Sciatic nerve (tissue), 2 donors: ENCODE results near the gene TIMELESS. TPM values are rescaled to one million over a fixed set of nuclear protein-coding genes. Genes with fewer than 3 reads are reported as not detected.
"Not testable (repeated sequence)": the region's sequence is repeated elsewhere in the genome, so short reads cannot be mapped to it uniquely, and the experiment has no call there.

ENCODE experiments used
- ATAC-seq: fragments of 200-7000 bp; cut with Tn5 transposase; one replicate; pipeline ENCODE4 v1.9.1; 2020; ENCODE audit warnings: mild to moderate bottlenecking, moderate library complexity
- DNase-seq: peaks from one replicate; pipeline ENCODE4 v3.0.0-alpha.2; 2020; ENCODE audit warnings: low spot score
- intact Hi-C: fragments of 100-400 bp; cut with DNase I; formaldehyde crosslinking; loops from one replicate; pipeline ENCODE4 v1.14.2; 2022
- total RNA-seq: library from RNA; stranded (reverse); fragmentation: NEBNext Ultra II Directional; extraction: Animal tissue kit (Norgen Biotek cat#: 25700); gene quantifications from one replicate; pipeline ENCODE4 v1.2.1, GENCODE V29; 2021
- donor health status: DM: no; HTN: no; CAD: no.
- donor health status: DM: no; HTN: no; CAD: no.

The TIMELESS gene, protein sequence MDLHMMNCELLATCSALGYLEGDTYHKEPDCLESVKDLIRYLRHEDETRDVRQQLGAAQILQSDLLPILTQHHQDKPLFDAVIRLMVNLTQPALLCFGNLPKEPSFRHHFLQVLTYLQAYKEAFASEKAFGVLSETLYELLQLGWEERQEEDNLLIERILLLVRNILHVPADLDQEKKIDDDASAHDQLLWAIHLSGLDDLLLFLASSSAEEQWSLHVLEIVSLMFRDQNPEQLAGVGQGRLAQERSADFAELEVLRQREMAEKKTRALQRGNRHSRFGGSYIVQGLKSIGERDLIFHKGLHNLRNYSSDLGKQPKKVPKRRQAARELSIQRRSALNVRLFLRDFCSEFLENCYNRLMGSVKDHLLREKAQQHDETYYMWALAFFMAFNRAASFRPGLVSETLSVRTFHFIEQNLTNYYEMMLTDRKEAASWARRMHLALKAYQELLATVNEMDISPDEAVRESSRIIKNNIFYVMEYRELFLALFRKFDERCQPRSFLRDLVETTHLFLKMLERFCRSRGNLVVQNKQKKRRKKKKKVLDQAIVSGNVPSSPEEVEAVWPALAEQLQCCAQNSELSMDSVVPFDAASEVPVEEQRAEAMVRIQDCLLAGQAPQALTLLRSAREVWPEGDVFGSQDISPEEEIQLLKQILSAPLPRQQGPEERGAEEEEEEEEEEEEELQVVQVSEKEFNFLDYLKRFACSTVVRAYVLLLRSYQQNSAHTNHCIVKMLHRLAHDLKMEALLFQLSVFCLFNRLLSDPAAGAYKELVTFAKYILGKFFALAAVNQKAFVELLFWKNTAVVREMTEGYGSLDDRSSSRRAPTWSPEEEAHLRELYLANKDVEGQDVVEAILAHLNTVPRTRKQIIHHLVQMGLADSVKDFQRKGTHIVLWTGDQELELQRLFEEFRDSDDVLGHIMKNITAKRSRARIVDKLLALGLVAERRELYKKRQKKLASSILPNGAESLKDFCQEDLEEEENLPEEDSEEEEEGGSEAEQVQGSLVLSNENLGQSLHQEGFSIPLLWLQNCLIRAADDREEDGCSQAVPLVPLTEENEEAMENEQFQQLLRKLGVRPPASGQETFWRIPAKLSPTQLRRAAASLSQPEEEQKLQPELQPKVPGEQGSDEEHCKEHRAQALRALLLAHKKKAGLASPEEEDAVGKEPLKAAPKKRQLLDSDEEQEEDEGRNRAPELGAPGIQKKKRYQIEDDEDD
- 4.4 TPM for total RNA-seq

DNA sequence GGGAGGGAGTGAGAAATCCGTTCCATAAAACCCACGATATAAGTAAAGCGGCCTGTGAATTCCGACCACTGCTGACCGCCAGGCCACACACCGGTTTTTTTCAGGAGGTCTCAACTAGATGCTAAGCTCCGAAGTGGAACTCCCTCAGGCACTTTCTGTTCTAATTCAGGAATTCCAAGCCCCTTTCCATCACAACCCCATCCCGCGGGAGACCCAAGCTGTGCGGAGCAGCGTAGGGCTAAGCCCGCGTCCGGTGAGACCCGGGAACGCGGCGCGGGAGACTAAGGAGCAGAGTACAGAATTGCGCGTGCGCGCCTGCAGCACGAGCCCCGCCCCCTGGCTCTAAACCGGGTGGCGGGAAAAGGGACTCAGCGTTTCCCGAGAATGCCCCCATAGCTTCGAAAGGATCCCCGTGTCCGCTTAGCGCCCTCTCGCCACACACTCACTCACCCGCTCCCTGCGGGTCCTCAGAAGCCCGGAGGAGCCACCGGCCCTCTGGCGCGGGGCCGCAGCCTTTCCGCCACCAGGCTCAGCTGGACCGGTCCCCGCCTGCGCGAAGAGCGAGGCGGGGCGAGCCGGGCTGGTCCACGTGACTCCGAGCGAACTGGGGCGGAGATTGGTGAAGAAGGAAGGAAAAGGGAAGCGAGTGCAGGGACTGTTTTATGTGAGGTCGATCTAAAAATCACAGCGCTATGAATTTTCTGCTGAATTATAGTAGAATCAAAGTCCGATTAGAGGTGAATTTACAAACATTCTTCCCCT, at the start of gene TIMELESS:
Gene TIMELESS, minus strand, starts transcription at position 567 of the 762 bp plus-strand sequence. CDS start 15,256 bp downstream, outside the sequence.
- peak; percentile 93 for DNase-seq

DNA sequence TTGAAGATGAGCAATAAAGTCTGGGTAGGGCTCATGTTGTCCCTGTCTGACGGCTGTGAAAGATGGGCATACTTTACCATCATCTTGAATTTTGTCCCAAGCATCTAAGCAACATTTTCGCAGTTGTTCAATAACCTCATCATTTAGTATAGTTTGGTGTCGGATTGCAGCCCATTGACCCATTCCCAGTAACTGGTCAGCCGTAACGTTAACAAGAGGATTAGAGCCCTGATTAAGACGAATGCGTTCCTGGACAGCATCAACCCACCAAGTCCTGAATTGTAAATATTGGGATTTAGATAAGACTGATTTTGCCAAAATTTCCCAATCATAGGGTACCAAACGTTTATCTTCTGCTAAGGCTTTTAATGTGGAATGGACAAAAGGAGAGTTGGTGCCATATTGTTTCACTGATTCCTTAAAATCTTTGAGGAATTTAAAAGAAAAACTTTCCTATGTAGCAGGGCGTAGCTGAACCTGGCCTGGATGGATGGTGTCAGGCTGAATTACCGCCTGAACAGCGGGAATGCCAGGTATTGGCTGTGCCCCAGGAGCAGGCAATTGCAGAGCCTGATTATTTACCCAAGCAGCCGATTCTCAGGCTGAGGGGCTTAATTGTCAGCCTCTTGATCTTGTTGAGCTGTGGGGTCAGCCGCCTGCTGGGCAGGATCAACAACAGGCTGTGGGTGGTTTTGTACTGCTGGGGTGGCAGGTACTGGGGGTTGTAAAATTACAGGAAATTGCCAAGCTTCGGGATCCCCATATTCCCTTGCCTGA, 49.1 kb upstream of the TIMELESS start:
- intact Hi-C loops, ATAC-seq: not testable (repeated sequence)

More for the DNA sequence above, at the start of gene TIMELESS:
- ATAC-seq: peak; percentile 99
- intact Hi-C loops: no loop called here

DNA sequence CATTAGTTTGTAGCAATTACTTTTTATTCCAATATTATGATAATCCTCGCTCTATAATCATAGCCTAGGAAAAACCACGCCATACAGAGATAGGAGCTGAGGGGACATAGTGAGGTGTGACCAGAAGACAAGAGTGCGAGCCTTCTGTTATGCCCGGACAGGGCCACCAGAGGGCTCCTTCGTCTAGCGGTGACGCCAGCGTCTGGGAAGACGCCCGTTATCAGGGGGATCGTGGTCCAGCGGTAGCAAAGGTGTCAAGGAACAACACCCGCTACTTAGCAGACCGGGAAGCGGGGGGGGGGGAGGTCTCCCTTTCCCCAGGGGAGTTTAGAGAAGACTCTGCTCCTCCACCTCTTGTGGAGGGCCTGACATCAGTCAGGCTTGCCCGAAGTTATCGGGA, 47.5 kb upstream of the TIMELESS start:
- DNase-seq: peak; percentile 87

More for the DNA sequence above, 49.1 kb upstream of the TIMELESS start:
- not testable (repeated sequence) for DNase-seq

DNA sequence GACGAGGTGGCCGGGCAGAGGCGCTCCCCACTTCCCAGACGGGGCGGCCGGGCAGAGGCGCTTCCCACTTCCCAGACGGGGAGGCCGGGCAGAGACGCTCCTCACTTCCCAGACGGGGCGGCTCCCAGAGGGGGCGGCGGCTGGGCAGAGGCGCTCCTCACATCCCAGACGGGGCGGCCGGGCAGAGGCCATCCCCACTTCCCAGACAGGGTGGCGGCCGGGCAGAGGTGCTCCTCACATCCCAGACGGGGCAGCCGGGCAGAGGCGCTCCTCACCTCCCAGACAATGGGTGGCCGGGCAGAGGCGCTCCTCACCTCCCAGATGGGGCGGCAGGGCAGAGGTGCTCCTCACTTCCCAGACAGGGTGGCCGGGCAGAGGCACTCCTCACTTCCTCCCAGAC, 45.3 kb upstream of the TIMELESS start:
- ATAC-seq, DNase-seq, intact Hi-C loops: not testable (repeated sequence)

More for the DNA sequence above, 47.5 kb upstream of the TIMELESS start:
- peak; percentile 26 for ATAC-seq
- intact Hi-C loops: not testable (repeated sequence)

DNA sequence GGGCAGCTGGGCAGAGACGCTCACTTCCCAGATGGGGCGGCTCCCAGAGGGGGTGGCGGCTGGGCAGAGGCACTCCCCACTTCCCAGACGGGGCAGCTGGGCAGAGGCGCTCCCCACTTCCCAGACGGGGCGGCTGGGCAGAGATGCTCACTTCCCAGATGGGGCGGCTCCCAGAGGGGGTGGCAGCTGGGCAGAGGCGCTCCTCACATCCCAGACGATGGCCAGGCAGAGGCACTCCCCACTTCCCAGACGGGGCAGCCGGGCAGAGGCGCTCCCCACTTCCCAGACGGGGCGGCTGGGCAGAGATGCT, 44.8 kb upstream of the TIMELESS start:
- ATAC-seq, DNase-seq, intact Hi-C loops: not testable (repeated sequence)

DNA sequence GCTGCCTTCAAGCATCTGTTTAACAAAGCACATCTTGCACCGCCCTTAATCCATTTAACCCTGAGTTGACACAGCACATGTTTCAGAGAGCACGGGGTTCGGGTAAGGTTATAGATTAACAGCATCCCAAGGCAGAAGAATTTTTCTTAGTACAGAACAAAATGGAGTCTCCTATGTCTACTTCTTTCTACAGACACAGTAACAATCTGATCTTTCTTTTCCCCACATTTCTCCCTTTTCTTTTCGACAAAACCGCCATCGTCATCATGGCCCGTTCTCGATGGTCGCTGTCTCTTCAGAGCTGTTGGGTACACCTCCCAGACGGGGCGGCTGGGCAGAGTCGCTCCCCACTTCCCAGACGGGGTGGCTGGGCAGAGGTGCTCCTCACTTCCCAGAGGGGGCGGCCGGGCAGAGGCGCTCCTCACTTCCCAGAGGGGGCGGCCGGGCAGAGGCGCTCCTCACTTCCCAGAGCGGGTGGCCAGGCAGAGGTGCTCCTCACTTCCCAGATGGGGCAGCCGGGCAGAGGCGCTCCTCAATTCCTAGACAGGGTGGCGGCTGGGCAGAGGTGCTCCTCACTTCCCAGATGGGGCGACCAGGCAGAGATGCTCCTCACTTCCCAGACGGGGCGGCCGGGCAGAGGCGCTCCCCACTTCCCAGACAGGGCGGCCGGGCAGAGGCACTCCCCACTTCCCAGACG, 44.3 kb upstream of the TIMELESS start:
- intact Hi-C loops, ATAC-seq, DNase-seq: not testable (repeated sequence)

DNA sequence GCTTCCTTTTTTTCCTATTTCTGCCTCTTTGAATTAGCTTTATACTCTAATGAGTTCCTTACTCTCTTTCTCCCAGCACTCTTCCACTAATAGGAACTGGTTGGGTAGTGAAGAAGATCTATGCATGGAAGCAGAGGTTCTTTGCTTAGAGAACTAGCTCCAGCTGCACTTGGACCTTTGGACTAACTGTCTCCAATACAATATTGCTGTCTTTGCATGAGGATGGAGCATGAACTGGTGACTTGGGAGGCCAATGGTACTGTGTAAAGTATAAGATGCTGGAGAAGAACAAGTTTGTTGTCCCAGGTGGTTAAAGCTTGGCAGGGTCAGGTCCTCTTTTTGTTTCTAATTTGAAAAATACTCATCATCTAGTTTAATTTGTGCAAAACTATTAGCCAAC, 41.1 kb upstream of the TIMELESS start:
- no peak for DNase-seq
- intact Hi-C loops: no loop called here
- no peak for ATAC-seq

DNA sequence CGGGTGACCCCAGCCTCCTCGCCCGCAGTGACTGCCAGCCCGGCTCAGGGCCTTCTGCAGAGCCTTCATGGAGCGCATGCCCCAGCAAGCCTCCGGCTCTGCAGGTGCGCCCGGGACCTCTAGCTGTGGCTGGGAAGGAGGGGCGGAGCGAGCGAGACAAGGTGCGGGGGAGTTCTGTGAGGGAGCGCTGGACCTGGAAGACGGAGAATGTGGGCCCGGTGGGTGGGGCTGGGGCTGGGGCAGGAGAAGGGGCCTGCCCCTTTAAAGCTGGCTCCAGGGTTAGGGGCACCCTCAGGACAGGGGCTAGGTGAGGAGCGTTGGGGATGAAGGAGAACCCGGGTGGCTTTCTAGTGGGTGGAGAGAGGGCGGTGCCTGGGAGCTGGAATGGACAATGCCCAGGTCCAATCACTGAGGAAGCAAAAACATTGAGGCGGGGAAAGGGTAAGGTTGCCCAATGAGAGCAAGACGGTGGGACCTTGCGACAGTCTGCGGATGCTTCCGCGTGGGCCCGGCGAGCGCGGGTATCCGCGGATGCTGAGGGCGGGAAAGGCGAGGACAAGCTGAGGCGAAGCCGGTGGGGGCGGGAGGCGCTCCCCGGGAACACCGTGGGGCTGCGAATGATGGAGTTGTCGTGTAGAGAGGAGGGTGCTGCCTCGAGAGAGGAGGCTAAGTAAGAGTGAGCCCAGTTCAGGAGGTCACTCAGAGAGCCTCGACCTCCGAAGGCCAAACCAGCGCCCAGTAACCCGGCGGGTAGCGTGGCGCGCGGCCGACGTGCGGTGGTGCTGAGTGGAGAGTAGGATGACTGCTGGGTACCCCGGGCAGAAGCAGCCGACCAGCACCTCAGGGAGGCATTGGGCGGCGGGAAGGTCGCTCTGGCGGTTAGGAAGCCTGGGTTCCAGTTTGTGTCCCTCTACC, 39.1 kb upstream of the TIMELESS start, which contains the start of gene GLS2:
Gene GLS2, minus strand, starts transcription at position 121 of the 915 bp plus-strand sequence. Its CDS starts 43 bp downstream, at position 78.
- DNase-seq: peak; percentile 81
- ATAC-seq: peak; percentile 98
- intact Hi-C loops: no loop called here

DNA sequence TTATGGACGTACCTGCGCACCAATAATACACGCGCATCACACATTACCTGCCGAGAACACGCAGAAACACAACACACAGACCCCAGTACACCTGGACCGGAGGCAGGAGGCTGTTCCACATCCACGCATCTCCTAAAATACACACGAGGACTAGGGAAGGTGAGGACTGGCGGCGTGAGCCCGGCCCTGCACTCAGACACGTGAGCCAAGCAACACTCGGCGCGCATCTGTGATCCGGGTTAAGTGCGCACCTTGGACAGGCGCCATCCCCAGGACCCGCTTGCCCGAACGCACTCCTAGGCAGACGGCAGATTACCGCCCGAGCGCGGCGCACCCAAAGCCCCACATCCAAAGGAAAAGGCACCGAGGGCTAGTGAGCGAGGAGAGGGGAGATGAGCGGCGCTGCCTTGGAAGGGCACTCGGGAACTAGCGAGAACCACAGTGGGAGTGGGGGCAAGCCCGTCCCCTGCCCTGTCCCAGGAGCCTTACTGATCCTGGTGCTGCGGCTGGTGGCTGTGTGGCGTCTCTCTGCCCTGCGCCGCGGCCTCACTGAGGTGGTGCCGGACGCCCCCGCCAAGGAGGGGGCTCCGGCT, 38.3 kb upstream of the TIMELESS start:
- peak; percentile 58 for ATAC-seq
- DNase-seq: no peak
- intact Hi-C loops: no loop called here

DNA sequence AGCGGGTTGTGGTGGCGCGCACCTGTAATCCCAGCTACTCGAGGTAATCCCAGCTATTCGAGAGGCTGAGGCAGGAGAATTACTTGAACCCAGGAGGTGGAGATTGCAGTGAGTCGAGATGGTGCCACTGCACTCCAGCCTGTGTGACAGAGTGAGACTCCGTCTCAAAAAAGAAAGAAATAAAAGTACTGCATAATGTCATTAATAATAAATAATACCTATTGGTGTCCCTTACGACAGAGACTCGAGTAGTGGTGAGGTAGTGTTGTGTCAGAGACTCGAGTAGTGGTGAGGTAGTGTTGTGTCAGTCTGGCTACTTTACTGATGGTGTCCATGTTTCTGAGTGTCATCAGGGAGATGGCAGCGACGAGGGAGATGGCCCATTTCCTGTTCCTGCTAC, 37.5 kb upstream of the TIMELESS start:
- intact Hi-C loops: no loop called here
- ATAC-seq: no peak
- no peak for DNase-seq

DNA sequence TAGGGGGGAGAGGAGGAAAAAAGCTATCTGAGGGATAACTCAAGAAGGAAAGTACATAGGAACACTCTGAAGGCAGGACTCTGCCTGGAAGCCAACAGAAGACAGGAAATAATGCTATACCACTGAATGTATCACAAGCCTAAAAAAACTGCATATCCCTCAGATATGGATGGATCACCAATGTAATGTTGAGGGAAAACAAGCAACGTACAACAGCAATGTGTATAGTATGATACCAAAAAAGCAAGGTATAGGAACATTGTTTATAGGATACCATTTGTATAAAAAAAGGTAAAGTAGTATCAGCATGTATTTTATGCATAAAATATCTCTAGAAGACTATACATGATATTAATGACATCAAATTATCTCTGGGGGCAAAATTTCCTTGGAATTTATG, 35.3 kb upstream of the TIMELESS start:
- intact Hi-C loops: no loop called here
- DNase-seq (no peak), ATAC-seq (no peak)

DNA sequence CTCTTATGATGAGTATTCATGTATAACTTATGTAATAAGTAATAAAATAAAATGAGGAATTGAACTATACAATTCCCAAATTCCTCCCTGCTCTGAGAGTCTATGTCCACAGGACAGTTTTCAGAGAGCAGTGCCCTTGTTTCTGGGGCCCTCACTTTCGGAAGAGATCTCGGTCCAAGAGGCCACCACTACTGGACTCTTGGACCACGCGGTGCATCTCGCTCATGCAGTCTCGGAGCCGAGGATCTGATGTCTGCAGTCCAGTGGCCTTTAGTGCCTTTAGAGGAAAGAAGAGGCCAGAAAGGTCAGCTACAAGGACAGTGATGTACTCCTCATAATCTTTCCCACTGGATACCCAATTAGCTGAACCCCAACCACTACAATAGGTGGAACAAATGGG, 30.4 kb upstream of the TIMELESS start:
- no peak for DNase-seq

DNA sequence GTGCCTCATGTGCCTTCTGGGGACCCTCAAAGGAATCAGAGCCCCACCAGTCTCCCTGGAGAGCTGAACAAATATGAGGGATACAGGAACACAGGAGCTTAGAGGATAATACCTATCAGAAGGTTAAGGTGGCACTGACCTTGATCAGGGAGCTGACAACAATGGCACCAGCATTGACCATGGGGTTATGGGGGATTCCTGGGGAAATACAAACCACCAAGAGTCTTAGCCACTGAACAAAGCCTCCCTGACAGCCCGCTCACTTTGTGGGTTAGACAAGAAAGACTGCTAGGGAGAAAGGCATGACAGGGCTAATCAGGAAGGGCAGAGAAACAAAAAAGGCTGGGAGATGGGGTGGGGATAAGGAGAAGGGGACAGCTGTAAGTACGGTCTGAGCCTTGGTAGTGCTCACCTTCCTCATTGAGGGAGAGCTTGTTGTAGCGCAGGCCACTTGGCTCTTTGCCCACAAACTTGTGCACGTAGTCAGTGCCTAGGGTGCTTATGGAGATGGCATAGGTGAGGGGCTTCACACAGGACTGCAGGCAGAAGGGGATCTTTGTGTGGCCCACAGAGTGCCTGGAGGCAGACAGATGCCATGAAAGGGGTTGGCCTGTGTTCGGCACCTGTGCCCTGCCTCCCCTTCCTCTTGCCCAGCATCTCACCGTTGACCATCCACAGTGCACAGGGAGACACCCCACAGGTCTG, 28.4 kb upstream of the TIMELESS start:
- no peak for ATAC-seq
- DNase-seq: no peak
- intact Hi-C loops: no loop called here

More for the DNA sequence above, 30.4 kb upstream of the TIMELESS start:
- intact Hi-C loops: no loop called here
- ATAC-seq: no peak

DNA sequence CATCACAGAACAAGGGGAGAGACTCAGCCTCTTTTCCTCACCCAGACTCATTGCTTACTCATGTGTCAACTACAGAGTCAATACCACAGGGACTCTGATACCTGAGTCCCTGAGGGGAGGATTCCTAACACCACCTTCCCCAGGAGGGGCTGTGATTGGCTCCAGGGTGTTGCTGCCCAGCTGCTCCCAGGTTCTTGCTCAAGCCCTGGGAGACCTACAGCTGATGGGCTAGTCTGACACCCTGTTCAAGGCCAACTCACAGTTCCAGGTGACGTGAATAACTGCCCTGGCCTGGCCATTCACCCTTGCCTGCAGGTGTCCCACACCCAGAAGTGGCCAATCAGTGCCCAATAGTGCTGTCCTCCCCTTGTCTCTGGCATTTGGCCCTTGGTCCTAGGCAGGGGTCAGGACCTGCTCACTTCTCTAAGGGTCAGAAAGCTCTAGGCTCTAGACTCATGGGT, 27.8 kb upstream of the TIMELESS start:
- DNase-seq (no peak), ATAC-seq (no peak)
- intact Hi-C loops: no loop called here

DNA sequence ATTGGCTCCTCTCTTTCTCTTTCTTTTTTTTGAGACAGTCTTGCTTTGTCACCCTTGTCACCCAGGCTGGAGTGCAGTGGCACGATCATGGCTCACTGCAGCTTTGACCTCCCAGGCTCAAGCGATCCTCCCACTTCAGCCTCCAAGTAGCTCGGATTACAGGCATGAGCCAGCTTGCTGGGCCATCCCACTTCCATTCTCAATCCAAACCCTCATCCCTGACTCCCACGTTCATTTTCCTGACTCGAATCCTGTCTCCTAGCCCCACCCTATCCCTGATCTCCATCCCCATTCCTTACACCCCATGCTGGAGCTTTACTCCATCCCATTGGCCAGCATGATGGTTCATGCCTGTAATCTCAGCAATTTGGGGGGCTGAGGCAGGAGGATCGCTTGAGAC, 26.9 kb upstream of the TIMELESS start:
- DNase-seq: no peak

More for the DNA sequence above, 26.9 kb upstream of the TIMELESS start:
- intact Hi-C loops: no loop called here
- ATAC-seq: no peak
